Glomerular visceral epithelial cell (primary cell): ENCODE data around the gene TMEM221.
A peak's percentile ranks its signal among the peaks of the same experiment; 100 is the strongest.

Experiments
- DNase-seq: peaks from one replicate; pipeline ENCODE4 v3.0.0-alpha.2; 2016; ENCODE audit errors: extremely low spot score

The TMEM221 gene

DNA sequence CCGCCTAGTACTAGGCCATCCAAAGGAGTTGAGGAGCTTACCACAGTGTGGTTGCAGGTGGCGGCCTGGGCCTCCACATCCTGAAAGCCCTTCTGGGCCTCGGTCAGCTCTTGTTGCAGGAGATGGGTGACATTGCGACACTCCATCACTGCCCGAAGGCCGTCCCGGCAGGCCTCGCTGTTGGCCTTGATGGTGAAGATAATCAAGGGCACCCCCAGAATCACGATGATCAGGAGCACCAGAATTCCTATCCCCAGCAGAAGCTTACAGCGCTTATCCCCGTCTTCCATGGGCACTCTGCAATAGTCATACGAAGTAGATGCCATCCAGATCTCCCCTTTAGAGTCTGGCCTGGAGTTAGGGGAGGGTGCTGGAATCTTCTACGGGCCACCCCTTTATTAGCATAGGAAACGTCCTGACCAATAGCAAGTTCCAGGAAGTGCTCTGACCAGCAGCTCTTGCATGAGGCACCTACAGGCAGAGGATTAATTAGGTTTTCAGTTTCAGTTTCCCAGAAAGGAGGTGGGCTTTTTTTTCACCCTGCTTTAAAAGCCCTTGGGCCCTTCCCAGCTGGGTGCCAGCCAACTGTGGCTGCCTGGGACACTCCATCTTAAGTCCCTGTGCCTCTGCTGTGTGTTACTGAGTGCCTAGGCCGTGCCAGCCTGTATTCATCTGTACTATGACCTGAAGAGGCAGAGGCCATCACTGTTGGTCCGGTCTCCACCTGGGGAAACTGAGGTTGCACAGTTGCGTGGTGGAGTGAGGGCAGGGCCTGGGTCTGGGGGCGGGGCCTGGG, 43.0 kb downstream of the TMEM221 start, which contains the start of gene BST2:
Gene BST2, minus strand, starts transcription at position 381 of the 796 bp plus-strand sequence. Its CDS starts 55 bp downstream, at position 326.
- peak; percentile 70 for DNase-seq

DNA sequence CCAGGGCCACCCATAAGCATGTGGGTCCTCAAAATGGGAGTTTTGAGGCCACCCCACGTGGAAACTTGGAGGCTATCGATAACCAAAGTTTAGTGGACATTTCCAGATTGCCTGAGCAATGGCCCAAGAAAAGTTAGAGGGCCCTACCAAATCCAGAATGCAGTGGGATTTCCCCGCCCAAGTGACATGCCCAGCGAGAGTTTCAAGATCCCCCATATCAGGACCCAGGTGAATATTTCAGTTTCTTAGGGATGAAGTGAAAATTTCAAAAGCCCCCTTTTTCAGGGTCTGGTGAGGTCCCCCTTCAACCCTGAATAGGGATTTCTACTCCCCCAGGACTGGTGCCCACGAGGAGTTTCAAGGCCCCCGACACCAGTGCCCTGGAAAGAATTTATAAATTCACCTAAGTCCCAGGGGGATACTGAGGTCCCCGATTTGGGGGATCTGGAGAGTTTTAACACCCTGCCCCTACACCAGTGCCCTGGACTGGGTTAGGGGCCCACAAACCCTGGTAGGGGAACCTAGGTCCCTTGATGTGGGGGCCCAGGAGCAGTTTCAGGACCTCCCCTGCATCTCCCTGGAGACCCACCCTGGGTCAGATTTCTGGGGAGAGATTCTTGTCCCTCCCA, 43.7 kb downstream of the TMEM221 start:
- DNase-seq = no peak

DNA sequence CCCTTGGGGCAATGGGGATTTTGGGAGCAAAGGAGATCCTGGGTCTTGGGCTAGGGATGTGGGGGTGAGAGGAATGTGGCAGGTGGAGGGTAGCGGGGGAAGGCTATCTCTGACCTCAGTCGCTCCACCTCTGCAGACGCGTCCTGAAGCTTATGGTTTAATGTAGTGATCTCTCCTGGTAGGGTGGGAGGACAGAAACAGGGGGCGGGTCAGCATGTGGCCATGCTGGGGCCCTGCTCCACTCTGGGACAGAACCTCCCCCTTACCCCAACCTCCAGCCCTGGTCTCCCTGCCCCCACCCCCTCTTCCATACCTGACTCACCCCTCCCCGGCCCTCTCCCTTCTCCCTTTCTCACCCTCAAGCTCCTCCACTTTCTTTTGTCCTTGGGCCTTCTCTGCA, 44.5 kb downstream of the TMEM221 start:
- no peak for DNase-seq

DNA sequence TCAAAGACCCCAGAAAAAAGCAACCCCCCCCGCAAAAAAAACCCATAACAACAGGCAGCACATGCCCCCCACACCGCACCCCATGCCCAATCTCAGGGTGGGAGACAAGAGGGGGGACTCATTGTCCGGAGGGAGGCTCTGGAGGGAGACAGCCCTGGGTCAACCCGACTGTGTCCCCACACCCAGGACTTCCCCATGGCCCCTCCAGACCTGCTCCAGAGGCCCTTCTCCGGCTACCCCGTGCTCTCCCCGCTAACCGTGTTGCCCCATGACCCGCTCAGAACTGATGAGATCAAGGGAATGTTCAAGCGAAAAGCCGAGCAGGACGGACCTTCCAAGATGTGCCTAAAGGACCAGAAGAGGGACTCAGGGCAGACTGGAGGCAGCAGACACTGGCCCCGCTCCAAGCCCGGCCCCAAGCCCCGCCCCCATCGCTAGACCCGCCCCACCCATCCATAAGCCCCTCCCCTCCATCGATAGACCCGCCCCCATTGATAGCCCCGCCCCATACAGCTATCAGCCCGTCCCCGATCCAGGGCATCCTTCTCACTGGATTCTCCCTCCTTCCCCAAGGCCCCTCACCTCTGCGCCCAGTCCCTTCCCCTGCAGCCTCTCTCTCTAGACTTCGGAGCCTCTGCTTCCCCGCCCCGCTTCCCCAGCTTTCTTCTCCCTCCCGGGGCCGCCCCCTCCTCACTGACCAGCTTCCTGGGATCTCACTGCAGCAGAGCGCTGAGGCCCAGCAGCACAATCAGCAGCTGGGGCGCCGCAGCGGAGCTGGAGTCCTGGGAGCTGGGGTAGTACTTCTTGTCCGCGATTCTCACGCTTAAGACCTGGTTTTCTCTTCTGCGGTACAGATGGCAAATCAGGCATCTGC, 45.2 kb downstream of the TMEM221 start:
- no peak for DNase-seq

DNA sequence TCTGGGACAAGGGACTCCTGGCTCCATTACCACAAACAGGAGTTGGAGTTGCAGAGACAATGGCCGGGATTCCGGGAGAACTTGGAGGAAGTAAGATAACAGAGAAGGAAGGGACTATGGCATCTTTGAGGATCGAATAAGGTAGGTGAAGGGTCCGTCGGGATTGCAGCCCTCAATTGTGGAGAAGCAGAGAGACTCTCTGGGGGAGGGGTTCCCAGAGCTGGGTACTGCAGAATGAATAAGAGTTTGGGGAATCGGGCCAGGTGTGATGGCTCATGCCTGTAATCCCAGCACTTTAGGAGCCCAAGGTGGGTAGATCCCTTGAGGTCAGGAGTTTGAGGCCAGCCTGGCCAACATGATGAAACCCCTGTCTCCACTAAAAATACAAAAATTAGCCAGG, 46.8 kb downstream of the TMEM221 start:
- DNase-seq = no peak

DNA sequence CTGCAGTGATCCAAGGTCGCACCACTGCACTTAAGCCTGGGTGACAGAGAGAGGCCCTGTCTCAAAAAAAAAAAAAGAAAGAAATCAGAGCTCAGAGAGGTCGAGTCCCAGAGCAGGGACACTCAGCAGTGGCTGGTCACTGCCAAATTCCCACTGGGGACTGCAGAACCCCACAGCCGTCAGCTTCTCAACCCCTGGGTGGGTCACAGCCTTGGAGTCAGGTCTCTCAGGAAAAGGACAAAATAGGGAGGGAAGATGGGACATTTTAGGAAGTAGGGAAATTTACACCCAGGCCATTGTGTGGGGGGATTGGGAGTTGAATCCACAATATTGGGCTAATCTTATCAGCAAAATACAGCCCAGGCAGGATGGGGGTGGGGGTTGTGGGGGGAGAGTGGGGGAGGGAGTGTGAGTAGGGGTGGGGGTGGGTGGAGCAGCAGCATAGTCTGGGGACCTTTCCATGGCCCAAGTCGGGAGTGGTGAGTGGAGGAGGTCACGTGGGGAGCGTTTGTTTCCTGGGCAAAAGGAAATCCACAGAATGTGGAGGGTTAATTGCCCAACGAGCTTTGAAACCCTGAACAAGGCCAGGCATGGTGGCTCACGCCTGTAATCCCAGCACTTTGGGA, 49.5 kb downstream of the TMEM221 start:
- no peak for DNase-seq

DNA sequence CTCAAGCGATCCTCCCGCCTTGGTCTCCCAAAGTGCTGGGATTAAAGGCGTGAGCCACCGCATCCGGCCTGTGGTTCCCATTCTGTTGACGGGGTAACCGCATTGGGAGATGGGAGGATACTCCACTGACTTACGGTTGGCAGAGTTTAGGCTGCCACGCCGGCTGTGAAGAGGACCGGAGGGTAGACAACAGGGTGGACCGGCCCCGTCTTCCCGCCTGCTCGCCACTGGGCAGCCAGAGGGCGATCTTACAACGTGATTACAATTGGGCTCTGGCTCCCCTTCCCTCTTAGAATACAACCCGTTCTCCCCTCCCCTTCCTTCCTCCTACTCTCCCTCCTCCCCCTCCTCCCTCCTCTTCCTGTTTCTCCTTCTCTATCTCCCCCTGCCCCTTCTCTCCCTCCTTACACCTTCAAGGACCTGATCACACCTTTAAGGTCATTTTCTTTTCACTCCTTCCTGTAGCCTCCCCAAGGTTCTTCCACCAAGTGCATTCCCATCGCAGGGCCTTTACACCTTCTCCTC, 53.5 kb downstream of the TMEM221 start:
- DNase-seq = peak; percentile 68

DNA sequence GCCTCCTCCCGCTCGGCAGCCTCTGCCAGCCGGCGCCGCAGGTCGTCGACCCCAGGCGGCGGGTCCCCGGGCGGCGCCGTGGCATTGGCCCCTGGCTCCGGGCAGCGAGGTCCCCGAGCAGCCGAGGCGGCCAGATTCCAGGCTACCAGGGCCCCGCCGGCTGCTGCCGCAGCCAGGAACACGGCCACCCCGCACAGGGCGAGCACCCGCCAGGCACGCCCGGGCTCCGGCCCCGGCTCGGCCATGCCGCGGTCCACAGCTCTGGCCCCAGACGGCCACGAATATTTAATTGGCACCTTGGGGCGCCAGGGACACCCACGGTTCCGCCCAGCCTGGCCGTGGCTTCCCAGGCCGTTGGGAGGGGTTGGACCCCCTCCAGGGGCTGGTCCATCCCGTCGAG, 54.6 kb downstream of the TMEM221 start, which contains the start of gene CCDC194:
Gene CCDC194, minus strand, starts transcription at position 283 of the 400 bp plus-strand sequence. Its CDS starts 38 bp downstream, at position 245.
- DNase-seq = no peak

DNA sequence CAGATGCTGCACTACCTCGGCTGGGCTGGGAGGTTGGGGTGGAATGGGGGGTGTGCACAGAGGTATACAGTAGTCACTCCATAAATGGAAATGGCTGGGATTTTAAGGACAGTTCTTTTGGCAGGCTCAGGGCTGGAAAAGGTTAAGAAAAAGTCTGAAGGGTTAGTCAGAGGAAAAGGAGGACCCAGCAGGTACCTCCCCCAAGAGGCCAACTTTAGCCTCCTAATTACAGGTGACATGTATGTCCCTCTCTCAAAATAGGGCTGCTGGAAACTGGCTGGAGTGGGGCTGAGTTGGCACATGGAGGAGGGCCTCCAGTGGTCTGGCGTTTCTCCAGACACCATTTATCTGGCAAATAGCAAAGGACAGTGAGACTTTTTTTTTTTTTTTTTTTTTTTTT, 55.5 kb downstream of the TMEM221 start:
- DNase-seq = peak; percentile 30

DNA sequence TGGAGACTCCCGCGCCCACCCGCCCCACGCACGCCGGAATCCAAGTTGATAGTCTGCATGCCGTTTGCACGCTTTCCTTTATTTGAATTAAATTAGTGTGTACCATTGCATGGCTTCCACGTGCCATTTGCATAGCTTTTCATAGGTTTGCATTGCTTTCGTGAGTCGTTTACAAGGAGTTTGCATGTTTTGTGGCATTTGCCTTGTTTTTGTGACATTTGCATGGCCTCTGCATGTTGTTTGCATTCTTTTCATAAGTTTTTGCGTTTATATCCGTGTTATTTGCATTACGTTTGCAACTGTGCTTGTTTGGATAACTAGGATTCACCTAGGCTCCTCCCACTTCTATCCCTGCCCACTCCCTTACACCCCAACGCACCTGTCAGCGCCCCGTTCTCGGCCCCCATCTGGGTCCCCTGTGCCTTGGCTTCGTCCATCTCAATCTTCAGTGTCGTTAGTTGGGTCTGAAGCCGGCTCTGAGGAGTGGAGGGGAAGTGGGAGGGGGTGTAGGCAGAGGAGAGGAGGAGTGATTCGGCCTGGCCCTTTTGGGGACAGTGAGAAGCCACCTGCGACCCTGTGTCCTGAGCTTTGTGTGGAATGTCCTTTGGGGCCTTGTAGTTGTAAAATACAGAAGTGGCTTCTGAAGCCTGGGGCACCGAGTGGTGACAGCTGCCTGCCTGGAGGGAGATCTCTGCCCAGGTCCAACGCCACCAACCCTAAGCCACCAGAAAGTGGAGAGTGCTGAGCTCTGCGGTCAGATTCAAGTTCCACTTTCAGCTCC, 56.9 kb downstream of the TMEM221 start:
- DNase-seq = no peak

DNA sequence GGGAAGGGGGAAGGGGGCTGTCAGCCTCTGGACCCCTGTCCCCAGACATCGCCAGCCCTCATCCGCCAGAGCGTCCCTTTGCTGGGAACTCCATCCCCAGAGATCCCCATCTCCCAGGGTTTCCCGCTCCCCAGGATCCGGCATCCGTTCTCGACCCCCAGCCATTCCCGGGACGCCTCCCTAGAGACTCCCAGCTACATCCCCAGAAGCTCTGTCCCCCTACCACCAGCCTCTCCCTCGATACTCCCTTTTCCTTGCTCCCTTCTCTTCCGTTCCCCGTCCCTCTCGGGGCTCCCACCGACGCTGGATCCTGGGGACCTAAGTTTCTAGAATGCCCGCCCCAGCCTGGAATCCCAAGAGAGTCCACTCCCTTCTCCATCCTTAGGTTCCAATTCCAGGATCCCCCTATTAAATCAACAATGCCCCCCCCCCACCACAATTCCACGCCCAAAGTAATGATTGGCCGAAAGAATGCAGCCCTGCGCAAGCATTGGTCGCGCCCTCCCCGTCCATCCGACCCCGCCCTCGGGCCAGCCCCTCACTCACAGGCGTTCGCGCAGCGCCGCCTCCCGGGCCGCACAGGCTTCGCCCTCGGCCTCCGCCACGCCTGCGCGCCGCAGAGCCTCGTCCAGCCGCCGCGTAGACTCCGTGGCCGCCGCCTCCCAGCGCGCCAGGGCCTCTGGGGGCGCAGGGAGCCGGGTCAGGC, 57.6 kb downstream of the TMEM221 start:
- DNase-seq = peak; percentile 89

DNA sequence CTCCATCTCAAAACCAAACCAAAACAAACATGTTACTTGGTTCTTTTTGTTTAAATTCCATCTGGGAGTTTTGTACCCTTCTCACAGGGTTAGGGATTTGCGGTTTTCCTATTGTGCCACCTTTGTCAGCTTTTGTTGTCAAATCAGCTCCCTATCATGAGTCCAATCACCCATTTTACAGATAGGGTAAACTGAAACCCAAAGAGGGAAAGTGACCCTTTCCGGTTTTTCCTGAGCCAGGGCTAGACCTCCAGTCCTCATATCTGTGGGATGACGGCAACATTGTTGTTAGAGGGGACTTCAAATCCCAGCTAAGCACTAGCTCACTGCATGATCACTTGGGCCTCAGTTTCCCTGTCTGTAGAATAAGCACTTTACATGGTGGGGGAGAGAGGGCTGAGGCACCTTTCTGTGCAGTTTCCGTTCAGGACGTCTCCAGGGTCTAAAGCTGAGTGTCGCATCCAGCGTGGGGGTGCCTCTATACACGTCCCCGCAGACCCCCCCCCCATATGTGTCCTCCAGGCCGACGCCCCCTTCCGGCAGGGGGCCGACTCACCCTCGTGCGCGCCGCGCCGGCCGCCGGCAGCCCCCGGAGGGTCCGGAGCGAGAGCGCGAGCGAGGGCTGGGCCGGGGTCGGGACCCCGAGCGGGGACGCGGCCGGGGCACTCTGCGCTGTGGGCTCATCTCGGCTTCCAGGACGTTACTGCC, 58.4 kb downstream of the TMEM221 start:
- no peak for DNase-seq

DNA sequence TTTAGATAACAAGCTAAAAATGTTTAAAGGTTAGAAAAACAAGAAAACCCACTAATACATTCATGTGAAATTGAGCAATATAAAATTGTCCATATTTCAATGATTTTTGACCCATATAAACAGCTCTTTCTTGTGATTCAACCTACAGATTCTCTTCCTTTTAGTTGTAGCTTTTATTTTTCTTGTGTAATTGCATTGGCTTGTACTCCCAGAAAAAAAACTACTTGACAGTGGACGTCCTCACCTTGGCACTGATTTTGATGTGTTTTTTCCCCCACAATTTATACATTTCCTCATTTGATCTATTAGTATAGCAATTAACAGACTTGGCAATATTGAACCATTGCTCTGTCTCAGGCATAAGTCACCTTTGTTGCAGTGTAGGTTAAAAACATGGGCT, 59.2 kb downstream of the TMEM221 start:
- no peak for DNase-seq

DNA sequence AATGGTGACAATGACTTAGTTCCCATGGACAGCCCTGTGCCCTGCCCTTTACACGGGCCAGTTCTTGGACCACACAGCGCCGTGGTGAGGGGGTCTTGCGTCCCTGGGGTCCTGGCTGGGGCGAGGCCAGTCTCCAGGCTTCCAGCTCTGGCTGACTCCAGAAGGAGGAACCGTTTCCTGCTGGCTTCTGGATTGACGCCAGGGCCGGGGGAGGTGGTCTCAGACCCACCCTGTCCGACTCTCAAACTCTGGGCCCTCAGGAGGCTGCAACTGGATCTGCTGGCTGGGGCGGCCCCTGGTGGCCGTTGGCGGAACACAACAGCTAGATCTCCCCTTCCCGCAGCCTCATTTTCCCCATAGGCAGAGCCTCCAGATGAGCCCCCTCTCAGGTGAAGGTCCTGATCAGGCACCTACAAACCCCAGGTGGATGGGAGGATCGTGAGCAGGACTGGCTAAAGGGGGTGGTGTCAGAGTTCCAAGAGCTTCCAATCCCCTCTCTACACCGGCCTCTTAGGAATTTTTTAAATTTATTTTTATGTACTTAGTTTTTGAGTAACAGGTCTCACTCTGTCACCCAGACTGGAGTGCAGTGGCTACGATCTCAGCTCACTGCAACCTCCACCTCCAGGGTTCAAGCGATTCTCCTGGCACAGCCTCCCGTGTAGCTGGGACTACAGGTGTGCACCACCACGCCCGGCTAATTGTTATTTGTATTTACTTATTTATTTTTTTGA, 62.4 kb downstream of the TMEM221 start:
- peak; percentile 58 for DNase-seq
